Right renal cortex interstitium (tissue), 3 donors: ENCODE data around the gene NOTCH2. TPM values are rescaled to one million over a fixed set of nuclear protein-coding genes. Genes with fewer than 3 reads are reported as not detected.
"Not testable (repeated sequence)": the region's sequence is repeated elsewhere in the genome, so short reads cannot be mapped to it uniquely, and the experiment has no call there.

Experiments
- DNase-seq, 3 donors: peaks; one replicate each; pipeline ENCODE4 v3.0.0-alpha.2; 2013; ENCODE audit warnings: low read depth in 3 of 3, low spot score in 2 of 3
- polyA plus RNA-seq, 3 donors: library from polyadenylated mRNA; unstranded; fragments of 120-200 nt; gene quantifications; one replicate each; pipeline ENCODE4 v1.2.1, GENCODE V29; 2013; ENCODE audit not compliant: insufficient read length in 3 of 3

NOTCH2 gene
- 100 to 1,000 TPM; 143 to 160 (median 148) TPM for polyA plus RNA-seq

- not testable (repeated sequence) for DNase-seq
These were observed at the start of gene NOTCH2 for GRCh38 chr1:120069067-120069919. TSS of gene NOTCH2 (minus strand) at chr1:120069662. CDS start at chr1:120069406, 256 bp downstream.

- DNase-seq = peak in 1 of 3 donors; percentile 23
These were observed 48.1 kb upstream of the NOTCH2 start for GRCh38 chr1:120117371-120118177.

GRCh38 chr1:120116094-120116493 lies 46.6 kb upstream of the NOTCH2 start:
- not testable (repeated sequence) for DNase-seq

GRCh38 chr1:120113134-120113533 lies 43.7 kb upstream of the NOTCH2 start:
- DNase-seq = not testable (repeated sequence)

GRCh38 chr1:120112212-120112611 lies 42.8 kb upstream of the NOTCH2 start:
- not testable (repeated sequence) for DNase-seq

- not testable (repeated sequence) for DNase-seq
These were observed 42.3 kb upstream of the NOTCH2 start for GRCh38 chr1:120111771-120112170.

GRCh38 chr1:120111008-120111407 lies 41.5 kb upstream of the NOTCH2 start:
- not testable (repeated sequence) for DNase-seq

- not testable (repeated sequence) for DNase-seq
These were observed 40.2 kb upstream of the NOTCH2 start for GRCh38 chr1:120109656-120110055.

GRCh38 chr1:120109180-120109579 lies 39.7 kb upstream of the NOTCH2 start:
- not testable (repeated sequence) for DNase-seq

GRCh38 chr1:120105288-120105687 lies 35.8 kb upstream of the NOTCH2 start:
- not testable (repeated sequence) for DNase-seq

- not testable (repeated sequence) for DNase-seq
These were observed 34.3 kb upstream of the NOTCH2 start for GRCh38 chr1:120103768-120104167.

GRCh38 chr1:120101593-120101992 lies 32.1 kb upstream of the NOTCH2 start:
- DNase-seq = not testable (repeated sequence)

- not testable (repeated sequence) for DNase-seq
These were observed 31.1 kb upstream of the NOTCH2 start for GRCh38 chr1:120100590-120100989.

GRCh38 chr1:120098986-120099759 lies 29.7 kb upstream of the NOTCH2 start:
- DNase-seq = not testable (repeated sequence)

- DNase-seq = not testable (repeated sequence)
These were observed 27.6 kb upstream of the NOTCH2 start for GRCh38 chr1:120096981-120097545.

GRCh38 chr1:120093548-120094181 lies 24.2 kb upstream of the NOTCH2 start:
- DNase-seq = not testable (repeated sequence)

GRCh38 chr1:120092232-120093218 lies 23.1 kb upstream of the NOTCH2 start:
- not testable (repeated sequence) for DNase-seq

- not testable (repeated sequence) for DNase-seq
These were observed 21.4 kb upstream of the NOTCH2 start for GRCh38 chr1:120090830-120091229.
